ENCODE data around the gene PLXNA4. TPM values are rescaled to one million over a fixed set of nuclear protein-coding genes. Genes with fewer than 3 reads are reported as not detected.

Gene PLXNA4
- total and polyA plus RNA-seq, 2 experiments from 2014 or later: 0.08 to 0.80 TPM

GRCh38 chr7:132171130-132171576 lies 405.1 kb downstream of the PLXNA4 start (continued):
- TF ChIP-seq ZNF462 (CRISPR knock-in tag; IDR thresholded peaks at IDR 0.05) (no peak), EZH2 (IDR thresholded peaks at IDR 0.05; ENCODE audit: low read depth, unreplicated experiment) (no peak), POLR2AphosphoS5 (IDR thresholded peaks at IDR 0.05; ENCODE audit: low read depth) (no peak), CREB1 (CRISPR knock-in tag; IDR thresholded peaks at IDR 0.05; ENCODE audit: low read depth) (no peak), ZNF114 (CRISPR knock-in tag; IDR thresholded peaks at IDR 0.05) (no peak)

GRCh38 chr7:132169730-132170129 lies 406.5 kb downstream of the PLXNA4 start:
- no peak overlapping the region for H3K4me3 Mint-ChIP-seq
- DNase-seq (ENCODE audit: low spot score) (peak; percentile 49), ATAC-seq (peak; percentile 78)
- no peaks in the 10 kb centered on the region for H3K4me1 ChIP-seq (ENCODE audit: insufficient read depth)
- H3K27me3 Mint-ChIP-seq (ENCODE audit: insufficient read depth, low read depth, poor library complexity): peaks cover 11% of the 10 kb centered on the region
- TF ChIP-seq ZNF331 (CRISPR knock-in tag; IDR thresholded peaks at IDR 0.05; ENCODE audit: low read depth) (no peak), NANOG (IDR thresholded peaks at IDR 0.05; ENCODE audit: borderline replicate concordance) (no peak), CTCF (conservative IDR thresholded peaks at IDR 0.05; ENCODE audit: low read depth in 2 of 2) (peak; percentile 25 to 61; a peak in 3 of 4 replicates), ZNF114 (CRISPR knock-in tag; IDR thresholded peaks at IDR 0.05) (no peak), POLR2AphosphoS5 (IDR thresholded peaks at IDR 0.05; ENCODE audit: low read depth) (no peak), REST (IDR thresholded peaks at IDR 0.05; ENCODE audit: unreplicated experiment) (no peak), JUNB (IDR thresholded peaks at IDR 0.05; ENCODE audit: unreplicated experiment) (no peak), EZH2 (IDR thresholded peaks at IDR 0.05; ENCODE audit: low read depth, unreplicated experiment) (no peak)
- no peaks in the 10 kb centered on the region for H3K36me3 Mint-ChIP-seq (ENCODE audit: low read depth)
- no peaks in the 10 kb centered on the region for H3K9me3 Mint-ChIP-seq
- no peak overlapping the region for H2AFZ ChIP-seq
- H3K4me3 ChIP-seq: no peak overlapping the region
- no peaks in the 10 kb centered on the region for H4K20me1 ChIP-seq (replicated peaks; ENCODE audit: insufficient read depth)
- no peak overlapping the region for H3K27ac ChIP-seq (ENCODE audit: low read depth)
- H3K9me2 ChIP-seq (ENCODE audit: insufficient read depth): 0 out of 2 replicates have a peak, but pooled peaks cover 8% of the 10 kb centered on the region
- no peaks in the 10 kb centered on the region for H3K36me3 ChIP-seq (ENCODE audit: insufficient read depth)
- no peaks in the 10 kb centered on the region for H3K27me3 ChIP-seq (ENCODE audit: insufficient read depth)
- H3K27ac Mint-ChIP-seq: no peak overlapping the region
- H3F3A ChIP-seq (replicated peaks; ENCODE audit: low read depth): no peaks in the 10 kb centered on the region
- H3K79me2 ChIP-seq (replicated peaks; ENCODE audit: insufficient read depth): no peaks in the 10 kb centered on the region
- H3K4me2 ChIP-seq: no peak overlapping the region
- peaks cover 5% of the 10 kb centered on the region; the same call in 2 of the 3 replicates for H3K4me1 Mint-ChIP-seq

All from GM23338 (cell line).